MM.1S (cell line): ENCODE measurements around the gene NDUFS7.

Experiments used
- DNase-seq: peaks from one replicate; pipeline ENCODE4 v3.0.0-alpha.2; 2015
- H2AFZ ChIP-seq: fragments of 300-600 bp; sonication (generic); 2 replicates; pipeline ENCODE4 v1.6.0; 2016; ENCODE audit warnings: antibody characterized with exemption, low read length
- H3F3A ChIP-seq: fragments of 300-600 bp; sonication (generic); 2 replicates; pipeline ENCODE4 v1.6.1; 2016; ENCODE audit warnings: mild to moderate bottlenecking, antibody characterized with exemption, low read length, moderate library complexity, mixed read lengths; ENCODE audit not compliant: insufficient read depth
- H3K27ac ChIP-seq: fragments of 300-600 bp; sonication (generic); 2 replicates; pipeline ENCODE4 v1.5.1; 2016; ENCODE audit warnings: mild to moderate bottlenecking, low read length
- H3K27me3 ChIP-seq: fragments of 300-600 bp; sonication (generic); replicated peaks from 2 replicates; pipeline ENCODE4 v1.6.0; 2016; ENCODE audit warnings: low read length; ENCODE audit not compliant: insufficient read depth
- H3K36me3 ChIP-seq: fragments of 300-600 bp; sonication (generic); replicated peaks from 2 replicates; pipeline ENCODE4 v1.6.1; 2016; ENCODE audit warnings: mild to moderate bottlenecking, low read length, mixed read lengths; ENCODE audit not compliant: insufficient read depth
- H3K4me1 ChIP-seq: fragments of 300-600 bp; sonication (generic); 2 replicates; pipeline ENCODE4 v1.6.1; 2016; ENCODE audit warnings: low read length, mixed read lengths
- H3K4me2 ChIP-seq: fragments of 300-600 bp; sonication (generic); 2 replicates; pipeline ENCODE4 v1.6.0; 2016; ENCODE audit warnings: low read depth, low read length
- H3K4me3 ChIP-seq: fragments of 300-600 bp; sonication (generic); 2 replicates; pipeline ENCODE4 v1.5.1; 2016; ENCODE audit warnings: low read length, mixed read lengths
- H3K79me2 ChIP-seq: fragments of 300-600 bp; sonication (generic); 2 replicates; pipeline ENCODE4 v1.6.1; 2016; ENCODE audit warnings: mixed run types, low read length, mixed read lengths
- H3K9ac ChIP-seq: fragments of 300-600 bp; sonication (generic); 2 replicates; pipeline ENCODE4 v1.6.1; 2016; ENCODE audit warnings: low read length, mixed read lengths
- H3K9me2 ChIP-seq: fragments of 300-600 bp; sonication (generic); replicated peaks from 2 replicates; pipeline ENCODE4 v1.6.1; 2016; ENCODE audit warnings: mild to moderate bottlenecking, low read length, mixed read lengths; ENCODE audit not compliant: insufficient read depth
- H3K9me3 ChIP-seq: fragments of 300-600 bp; sonication (generic); replicated peaks from 2 replicates; pipeline ENCODE4 v1.6.1; 2016; ENCODE audit warnings: mild to moderate bottlenecking, low read length, mixed read lengths; ENCODE audit not compliant: insufficient read depth
- H4K20me1 ChIP-seq: fragments of 300-600 bp; sonication (generic); 2 replicates; pipeline ENCODE4 v1.6.1; 2016; ENCODE audit warnings: mild to moderate bottlenecking, low read length, moderate library complexity, mixed read lengths; ENCODE audit not compliant: insufficient read depth
- EZH2 ChIP-seq: fragments of 300-600 bp; sonication (generic); optimal IDR thresholded peaks from 2 replicates; pipeline ENCODE3; 2017; ENCODE audit warnings: low read depth, mild to moderate bottlenecking, antibody characterized with exemption, low read length, mixed read lengths
- EZH2phosphoT487 ChIP-seq: fragments of 300-600 bp; sonication (generic); IDR thresholded peaks from 2 replicates; pipeline ENCODE4 v1.6.1; 2018; ENCODE audit warnings: antibody characterized with exemption, low read length
- TF ChIP-seq, protein P1 (sequence below): fragments of 300-600 bp; sonication (generic); IDR thresholded peaks from 2 replicates; pipeline ENCODE4 v1.5.1; 2016; ENCODE audit warnings: antibody characterized with exemption, low read length, mixed read lengths

NDUFS7 gene

DNA sequence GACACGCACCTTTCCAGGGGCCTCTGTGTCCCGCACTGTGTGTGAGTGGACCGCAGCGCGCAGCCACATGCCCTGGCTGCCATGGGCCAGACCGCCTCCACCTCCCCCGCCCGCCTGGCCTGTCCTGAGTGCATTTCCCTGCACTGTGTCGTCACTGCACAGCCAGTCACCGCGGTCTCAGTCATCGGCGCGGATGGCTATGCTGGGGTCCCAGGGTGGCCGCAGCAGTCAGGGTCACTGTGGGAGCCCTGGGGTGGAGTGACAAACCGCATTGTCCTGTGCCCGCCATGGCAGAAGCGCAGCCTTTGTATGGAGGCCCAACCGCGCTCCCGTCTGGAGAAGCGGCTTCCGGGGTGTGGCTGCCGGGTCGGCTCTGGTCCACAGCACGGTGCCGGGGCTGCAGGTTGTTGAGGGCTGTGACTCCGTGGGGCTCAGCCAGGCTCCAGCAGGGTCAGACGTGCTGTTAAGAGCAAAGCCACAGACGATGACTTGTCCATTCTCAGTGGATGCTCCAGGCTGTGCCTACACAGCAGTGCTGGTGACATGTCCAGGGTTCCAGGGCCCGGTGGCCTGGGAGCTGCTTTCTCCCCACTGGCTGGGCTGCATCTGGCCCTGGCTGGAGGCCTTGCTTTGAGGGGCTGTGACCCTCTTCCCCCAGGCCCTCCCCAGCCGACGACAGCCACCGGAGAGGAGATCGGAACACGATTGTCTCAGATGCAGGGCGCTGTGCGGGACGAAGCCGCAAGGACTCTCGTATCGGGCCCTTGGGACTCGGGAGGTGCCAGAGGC lies 6.3 kb upstream of the NDUFS7 start:
- TF ChIP-seq EZH2phosphoT487 = no peak
- TF ChIP-seq, protein P1, sequence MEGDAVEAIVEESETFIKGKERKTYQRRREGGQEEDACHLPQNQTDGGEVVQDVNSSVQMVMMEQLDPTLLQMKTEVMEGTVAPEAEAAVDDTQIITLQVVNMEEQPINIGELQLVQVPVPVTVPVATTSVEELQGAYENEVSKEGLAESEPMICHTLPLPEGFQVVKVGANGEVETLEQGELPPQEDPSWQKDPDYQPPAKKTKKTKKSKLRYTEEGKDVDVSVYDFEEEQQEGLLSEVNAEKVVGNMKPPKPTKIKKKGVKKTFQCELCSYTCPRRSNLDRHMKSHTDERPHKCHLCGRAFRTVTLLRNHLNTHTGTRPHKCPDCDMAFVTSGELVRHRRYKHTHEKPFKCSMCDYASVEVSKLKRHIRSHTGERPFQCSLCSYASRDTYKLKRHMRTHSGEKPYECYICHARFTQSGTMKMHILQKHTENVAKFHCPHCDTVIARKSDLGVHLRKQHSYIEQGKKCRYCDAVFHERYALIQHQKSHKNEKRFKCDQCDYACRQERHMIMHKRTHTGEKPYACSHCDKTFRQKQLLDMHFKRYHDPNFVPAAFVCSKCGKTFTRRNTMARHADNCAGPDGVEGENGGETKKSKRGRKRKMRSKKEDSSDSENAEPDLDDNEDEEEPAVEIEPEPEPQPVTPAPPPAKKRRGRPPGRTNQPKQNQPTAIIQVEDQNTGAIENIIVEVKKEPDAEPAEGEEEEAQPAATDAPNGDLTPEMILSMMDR = no peak

GRCh38 chr19:1377965-1378785 lies 5.5 kb upstream of the NDUFS7 start:
- Histone ChIP-seq H3K36me3 (no peaks in the 10 kb centered on the region), H3K27ac (no peak overlapping the region), H3F3A (peaks cover 12% of the 10 kb centered on the region), H3K79me2 (no peaks in the 10 kb centered on the region), H3K4me1 (0 out of 2 replicates have a peak, but pooled peaks cover 3% of the 10 kb centered on the region), H3K4me2 (no peak overlapping the region), H3K9me2 (no peaks in the 10 kb centered on the region), H3K4me3 (no peak overlapping the region), H4K20me1 (no peaks in the 10 kb centered on the region), H3K9ac (no peak overlapping the region), H3K9me3 (no peaks in the 10 kb centered on the region), H3K27me3 (no peaks in the 10 kb centered on the region), H2AFZ (no peak overlapping the region)
- TF ChIP-seq EZH2 (no peak), EZH2phosphoT487 (no peak)
- TF ChIP-seq, protein P1 = no peak
- DNase-seq = no peak

More for the DNA sequence above, 6.3 kb upstream of the NDUFS7 start:
- Histone ChIP-seq H3K4me2 (no peak overlapping the region), H3K27me3 (no peaks in the 10 kb centered on the region), H3K9me2 (no peaks in the 10 kb centered on the region), H3K4me1 (no peaks in the 10 kb centered on the region), H3K27ac (no peak overlapping the region), H3F3A (peaks cover 4% of the 10 kb centered on the region; the same call in 1 of the 2 replicates), H3K36me3 (no peaks in the 10 kb centered on the region), H2AFZ (no peak overlapping the region), H3K9ac (no peak overlapping the region), H4K20me1 (no peaks in the 10 kb centered on the region), H3K79me2 (no peaks in the 10 kb centered on the region), H3K4me3 (no peak overlapping the region), H3K9me3 (no peaks in the 10 kb centered on the region)
- no peak for DNase-seq

DNA sequence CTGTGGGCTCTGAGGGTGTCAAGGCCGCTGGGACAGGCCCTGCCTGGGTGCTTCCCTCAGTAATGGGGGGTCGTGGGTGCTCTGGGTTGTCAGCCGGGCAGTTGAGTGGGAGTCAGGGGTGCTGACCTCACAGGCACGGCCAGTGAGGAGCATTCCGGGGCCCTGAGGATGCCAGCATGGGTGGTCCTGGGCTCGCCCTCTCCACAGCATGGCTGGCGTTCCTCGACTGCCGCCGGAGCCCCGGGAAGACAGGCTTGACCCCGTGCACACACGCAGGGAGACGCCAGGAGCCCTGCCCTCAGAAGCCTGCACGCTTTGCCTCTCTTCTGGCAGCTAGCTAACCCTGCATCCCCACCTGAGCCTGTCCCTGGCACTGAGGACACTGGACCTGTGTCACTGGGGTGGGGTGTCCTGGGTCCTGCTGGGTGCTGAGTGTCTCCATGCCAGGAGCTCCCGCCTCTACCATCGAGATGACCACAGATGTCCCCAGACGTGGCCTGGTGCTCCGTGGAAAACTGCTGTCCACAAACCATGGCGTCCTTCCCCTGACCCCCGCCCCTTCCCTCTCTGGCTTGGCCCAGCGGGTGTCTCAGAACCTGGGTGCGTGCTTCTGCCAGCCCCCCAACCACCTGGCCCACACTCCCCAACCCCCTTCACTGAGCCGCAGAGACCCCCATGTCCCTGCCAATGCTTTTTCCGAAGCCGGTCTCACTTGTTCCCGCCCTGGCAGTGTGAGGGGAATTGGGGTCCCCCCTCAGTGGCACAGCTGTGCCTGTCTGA lies 4.4 kb upstream of the NDUFS7 start:
- Histone ChIP-seq H3K4me1 (0 out of 2 replicates have a peak, but pooled peaks cover 3% of the 10 kb centered on the region), H3K79me2 (peaks cover 6% of the 10 kb centered on the region), H3K9ac (no peak overlapping the region), H4K20me1 (no peaks in the 10 kb centered on the region), H3K36me3 (no peaks in the 10 kb centered on the region), H3K4me2 (no peak overlapping the region), H3K27me3 (no peaks in the 10 kb centered on the region), H3K4me3 (no peak overlapping the region), H3K9me3 (no peaks in the 10 kb centered on the region), H3F3A (peaks cover 17% of the 10 kb centered on the region), H3K27ac (no peak overlapping the region), H2AFZ (no peak overlapping the region), H3K9me2 (no peaks in the 10 kb centered on the region)
- TF ChIP-seq, protein P1 = no peak
- TF ChIP-seq EZH2phosphoT487 (no peak), EZH2 (no peak)
- no peak for DNase-seq
